Osteocyte (in vitro differentiated cells): ENCODE results near the gene SLC38A8. TPM values are rescaled to one million over a fixed set of nuclear protein-coding genes. Genes with fewer than 3 reads are reported as not detected.

Experiments
- DNase-seq: peaks from one replicate; pipeline ENCODE4 v3.0.0; 2021; ENCODE audit warnings: mixed read lengths; ENCODE audit not compliant: unreplicated experiment; ENCODE audit errors: extremely low spot score
- H3K27ac Mint-ChIP-seq: one replicate; pipeline ENCODE4 v1.8.0; 2021; ENCODE audit warnings: mild to moderate bottlenecking, mixed read lengths; ENCODE audit not compliant: unreplicated experiment
- H3K27me3 Mint-ChIP-seq: one replicate; pipeline ENCODE4 v1.8.0; 2021; ENCODE audit warnings: mixed read lengths; ENCODE audit not compliant: unreplicated experiment
- H3K36me3 Mint-ChIP-seq: one replicate; pipeline ENCODE4 v1.8.0; 2021; ENCODE audit warnings: mixed read lengths; ENCODE audit not compliant: unreplicated experiment
- H3K4me1 Mint-ChIP-seq: one replicate; pipeline ENCODE4 v1.8.0; 2021; ENCODE audit warnings: mixed read lengths; ENCODE audit not compliant: unreplicated experiment
- H3K4me3 Mint-ChIP-seq: one replicate; pipeline ENCODE4 v1.8.0; 2021; ENCODE audit warnings: mild to moderate bottlenecking, moderate library complexity, mixed read lengths; ENCODE audit not compliant: unreplicated experiment
- H3K9me3 Mint-ChIP-seq: one replicate; pipeline ENCODE4 v1.8.0; 2021; ENCODE audit warnings: mixed read lengths; ENCODE audit not compliant: unreplicated experiment
- CTCF ChIP-seq: fragments of 200-600 bp; sonication (generic); IDR thresholded peaks from 2 replicates; pipeline ENCODE4 v1.5.0; 2021; ENCODE audit warnings: antibody characterized with exemption, mild to moderate bottlenecking, moderate library complexity
- total RNA-seq: library from RNA; stranded (reverse); gene quantifications from 2 replicates; pipeline ENCODE4 v1.2.1, GENCODE V29; 2021

SLC38A8 gene
- total RNA-seq, 1 donor from 2014 or later, result not detected

GRCh38 chr16:84020353-84020752, 22.2 kb downstream of the SLC38A8 start:
- Mint-ChIP-seq H3K36me3 (peaks cover 2% of the 10 kb centered on the region), H3K27me3 (no peaks in the 10 kb centered on the region), H3K9me3 (peaks cover 11% of the 10 kb centered on the region), H3K4me1 (peaks cover 11% of the 10 kb centered on the region), H3K4me3 (no peak overlapping the region), H3K27ac (no peak overlapping the region)
- no peak for TF ChIP-seq CTCF
- DNase-seq, result no peak

DNA sequence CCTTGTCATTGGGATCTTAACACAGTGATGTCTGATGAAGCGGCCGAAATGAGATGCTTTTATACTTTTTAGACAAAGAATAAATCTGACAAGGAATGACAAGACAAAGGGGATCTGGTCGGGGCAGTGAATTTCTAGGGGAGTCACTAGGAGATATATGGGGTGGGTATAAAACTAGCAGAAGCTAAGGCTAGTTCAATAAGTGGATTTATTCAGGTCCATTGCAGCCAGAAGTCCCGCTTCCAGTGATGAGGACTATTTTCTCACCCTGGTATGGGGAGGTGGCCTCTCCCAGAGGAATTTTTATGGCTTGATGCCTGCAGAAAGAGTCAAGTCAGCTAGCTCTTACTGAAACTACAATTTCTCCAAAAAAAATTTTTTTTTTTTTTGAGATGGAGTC, 23.9 kb downstream of the SLC38A8 start:
- H3K4me3 Mint-ChIP-seq, result no peak overlapping the region
- no peaks in the 10 kb centered on the region for H3K27me3 Mint-ChIP-seq
- peaks cover 5% of the 10 kb centered on the region for H3K4me1 Mint-ChIP-seq
- H3K27ac Mint-ChIP-seq, result no peak overlapping the region
- H3K36me3 Mint-ChIP-seq, result peaks cover 2% of the 10 kb centered on the region
- no peak for DNase-seq
- H3K9me3 Mint-ChIP-seq, result peaks cover 11% of the 10 kb centered on the region
- no peak for TF ChIP-seq CTCF

- Mint-ChIP-seq H3K4me3 (no peak overlapping the region), H3K4me1 (no peaks in the 10 kb centered on the region), H3K9me3 (peaks cover 7% of the 10 kb centered on the region), H3K36me3 (peaks cover under 1% of the 10 kb centered on the region), H3K27me3 (no peaks in the 10 kb centered on the region), H3K27ac (no peak overlapping the region)
- no peak for DNase-seq
- no peak for TF ChIP-seq CTCF
These were observed 26.1 kb downstream of the SLC38A8 start for GRCh38 chr16:84016477-84016876.

DNA sequence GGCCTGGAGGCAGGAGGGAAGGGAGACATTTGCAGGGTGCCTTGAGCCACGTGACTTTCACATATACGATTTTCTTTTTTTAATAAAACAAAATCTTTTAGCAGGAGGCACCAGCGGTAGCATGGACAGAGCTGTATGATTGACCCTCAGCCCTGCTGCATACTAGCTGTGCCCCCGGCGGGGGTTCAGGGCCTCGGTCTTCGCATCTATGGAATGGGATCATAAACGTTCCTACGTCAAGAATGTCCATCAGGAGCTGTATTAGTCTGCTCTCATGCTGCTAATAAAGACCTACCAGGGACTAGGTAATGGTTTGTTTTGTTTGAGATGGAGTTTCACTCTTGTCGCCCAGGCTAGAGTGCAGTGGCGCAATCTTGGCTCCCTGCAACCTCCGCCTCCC, 27.2 kb downstream of the SLC38A8 start:
- Mint-ChIP-seq H3K27me3 (peaks cover 2% of the 10 kb centered on the region), H3K9me3 (peaks cover 5% of the 10 kb centered on the region), H3K36me3 (no peaks in the 10 kb centered on the region), H3K4me3 (no peak overlapping the region), H3K4me1 (no peaks in the 10 kb centered on the region), H3K27ac (no peak overlapping the region)
- TF ChIP-seq CTCF, result no peak
- DNase-seq, result no peak

DNA sequence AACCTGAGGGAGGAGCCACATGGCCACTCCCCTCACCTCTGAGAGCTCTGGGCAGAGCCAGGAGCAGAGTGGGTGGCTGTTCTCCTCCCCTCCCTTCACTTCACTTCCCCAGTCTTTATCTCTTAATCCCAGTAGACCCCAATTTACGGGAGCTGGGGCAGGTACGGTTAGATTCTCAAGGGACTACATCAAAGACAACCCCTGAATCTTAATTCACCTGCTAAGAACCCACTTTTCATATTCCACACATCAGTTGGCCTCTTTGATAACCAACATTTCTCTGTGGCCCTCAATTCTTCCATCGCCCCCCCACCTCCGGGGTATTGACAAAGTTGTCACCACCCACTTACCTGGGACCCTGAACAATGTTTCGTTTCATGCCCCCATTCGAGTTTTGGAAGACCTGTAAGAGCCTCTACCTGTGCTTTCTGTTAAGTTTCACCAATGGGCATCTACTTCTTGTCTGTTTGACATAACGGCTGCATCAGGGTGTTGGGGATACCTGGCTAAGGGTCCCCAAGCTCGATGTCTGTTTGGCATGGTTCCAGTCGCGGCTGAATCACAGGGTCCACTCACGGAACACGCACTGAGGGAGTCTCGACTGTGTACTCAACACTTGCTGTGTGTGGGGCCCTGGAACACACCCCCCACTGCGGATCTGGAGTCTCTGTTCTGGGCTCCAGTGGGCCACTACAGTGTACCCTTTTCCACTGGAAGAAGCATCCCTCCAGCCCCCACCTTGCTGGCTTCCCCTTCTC, 27.8 kb downstream of the SLC38A8 start:
- H3K27ac Mint-ChIP-seq, result no peak overlapping the region
- no peak for TF ChIP-seq CTCF
- H3K4me3 Mint-ChIP-seq, result no peak overlapping the region
- H3K9me3 Mint-ChIP-seq, result peaks cover 5% of the 10 kb centered on the region
- no peaks in the 10 kb centered on the region for H3K36me3 Mint-ChIP-seq
- H3K27me3 Mint-ChIP-seq, result peaks cover 2% of the 10 kb centered on the region
- H3K4me1 Mint-ChIP-seq, result no peaks in the 10 kb centered on the region
- no peak for DNase-seq
